Keratinocyte (primary cell): Measurements from ENCODE around the gene FYB1. TPM values are rescaled to one million over a fixed set of nuclear protein-coding genes. Genes with fewer than 3 reads are reported as not detected.

Source experiments
- DNase-seq: peaks from one replicate; pipeline ENCODE4 v3.0.0-alpha.2; 2011; ENCODE audit warnings: low read depth, missing footprints, low spot score
- FAIRE-seq: peaks from 2 replicates; lab custom pipeline; 2011; peaks lifted over from hg19 to GRCh38; lab: Jason Lieb, UNC
- H2AFZ ChIP-seq: 2 replicates; pipeline ENCODE4 v1.6.0; 2012; ENCODE audit warnings: low read length, control low read depth, inconsistent platforms; ENCODE audit not compliant: control insufficient read depth
- H3K27ac ChIP-seq: 2 replicates; pipeline ENCODE4 v1.5.1; 2011; ENCODE audit warnings: low read length; ENCODE audit not compliant: control insufficient read depth, insufficient read depth
- H3K27me3 ChIP-seq: 3 replicates; pipeline ENCODE4 v1.6.0; 2011; ENCODE audit warnings: low read length; ENCODE audit not compliant: control insufficient read depth, insufficient read depth; ENCODE audit errors: extremely low read depth
- H3K36me3 ChIP-seq, 2 experiments: 2 replicates in 1 of 2; 3 replicates in 1 of 2; pipeline ENCODE4 v1.5.1; 2011; ENCODE audit warnings: low read length in 2 of 2, mild to moderate bottlenecking in 1 of 2; ENCODE audit not compliant: control insufficient read depth in 2 of 2, insufficient read depth in 2 of 2; ENCODE audit errors: extremely low read depth in 1 of 2
- H3K4me1 ChIP-seq: 3 replicates; pipeline ENCODE4 v1.5.1; 2011; ENCODE audit warnings: low read length; ENCODE audit not compliant: control insufficient read depth, insufficient read depth; ENCODE audit errors: extremely low read depth
- H3K4me2 ChIP-seq: 3 replicates; pipeline ENCODE4 v1.6.0; 2011; ENCODE audit warnings: low read depth, low read length; ENCODE audit not compliant: control insufficient read depth, insufficient read depth; ENCODE audit errors: extremely low read depth
- H3K4me3 ChIP-seq, 3 experiments: fragments of 200-600 bp in 1 of 3; sonication (generic) in 1 of 3; 2 replicates in 2 of 3; 3 replicates in 1 of 3; pipeline ENCODE4 v1.5.1; 2011 to 2016; ENCODE audit warnings: low read length in 3 of 3, mild to moderate bottlenecking in 3 of 3, control low read depth in 2 of 3, inconsistent platforms in 1 of 3, low read depth in 1 of 3, mixed read lengths in 1 of 3, mixed run types in 1 of 3, moderate library complexity in 1 of 3; ENCODE audit not compliant: control insufficient read depth in 2 of 3, insufficient read depth in 2 of 3; ENCODE audit errors: extremely low read depth in 1 of 3
- H3K79me2 ChIP-seq: 2 replicates; pipeline ENCODE4 v1.6.0; 2012; ENCODE audit warnings: low read length; ENCODE audit not compliant: control insufficient read depth, insufficient read depth
- H3K9ac ChIP-seq: 3 replicates; pipeline ENCODE4 v1.6.0; 2011; ENCODE audit warnings: low read length; ENCODE audit not compliant: control insufficient read depth, insufficient read depth; ENCODE audit errors: extremely low read depth
- H3K9me1 ChIP-seq: 3 replicates; pipeline ENCODE4 v1.6.0; 2011; ENCODE audit warnings: low read length; ENCODE audit not compliant: control insufficient read depth, insufficient read depth; ENCODE audit errors: extremely low read depth
- H3K9me3 ChIP-seq: 2 replicates; pipeline ENCODE4 v1.5.1; 2012; ENCODE audit warnings: low read depth, low read length; ENCODE audit not compliant: control insufficient read depth
- H4K20me1 ChIP-seq: 3 replicates; pipeline ENCODE4 v1.6.0; 2011; ENCODE audit warnings: low read length; ENCODE audit not compliant: control insufficient read depth, insufficient read depth; ENCODE audit errors: extremely low read depth
- CTCF ChIP-seq, 3 experiments: IDR thresholded peaks in 1 of 3; conservative IDR thresholded peaks in 1 of 3; optimal IDR thresholded peaks in 1 of 3; 2 replicates in 2 of 3; 3 replicates in 1 of 3; pipeline versions ENCODE3 to v1.5.1; 2011; ENCODE audit warnings: low read length in 3 of 3, mild to moderate bottlenecking in 3 of 3, moderate library complexity in 2 of 3, control low read depth in 1 of 3, inconsistent platforms in 1 of 3; ENCODE audit not compliant: insufficient read depth in 2 of 3; ENCODE audit errors: extremely low read depth in 1 of 3
- EZH2 ChIP-seq: IDR thresholded peaks from one replicate; pipeline ENCODE4 v1.6.1; 2012; ENCODE audit warnings: inconsistent platforms, mild to moderate bottlenecking, low read length, moderate library complexity
- dilution Hi-C: fragments of 300-500 bp; cut with MboI; formaldehyde crosslinking; loops from one replicate; pipeline ENCODE4 v1.7.0; 2020; ENCODE audit warnings: low sequenced_read_pairs; ENCODE audit not compliant: extremely low pct_ligation_motif_present
- polyA plus RNA-seq, 5 experiments: library from polyadenylated mRNA; depleted of rRNA in 3 of 5; stranded (reverse) in 3 of 5; stranded (forward) in 1 of 5; unstranded in 1 of 5; fragments of >200 nt; gene quantifications; 1 replicate in 1 of 5; 2 replicates in 3 of 5; 3 replicates in 1 of 5; pipeline versions ENCODE4 v1.2.1 to v1.2.3, GENCODE V29; 2011 to 2012; ENCODE audit warnings: missing spikeins in 2 of 5, low read depth in 1 of 5, low replicate concordance in 1 of 5

Gene FYB1
- polyA plus RNA-seq, 1 donor (not counting 4 experiments of a cell fraction or from before 2014, with no cell fraction given) = 0.29 TPM

- DNase-seq (no peak), FAIRE-seq (peak; percentile 44)
- H3K36me3 ChIP-seq = no peaks in the 10 kb centered on the region
- H3K9me1 ChIP-seq = no peaks in the 10 kb centered on the region
- H3K9ac ChIP-seq = no peak overlapping the region
- no peaks in the 10 kb centered on the region for H3K27me3 ChIP-seq
- no peaks in the 10 kb centered on the region for H3K4me1 ChIP-seq
- TF ChIP-seq EZH2 (no peak), CTCF (optimal IDR thresholded peaks at IDR 0.05 in 1 of 3, IDR thresholded peaks at IDR 0.05 in 1 of 3, conservative IDR thresholded peaks at IDR 0.05 in 1 of 3; ENCODE audit: extremely low read depth in 1 of 3, insufficient read depth in 2 of 3, low read length in 3 of 3) (no peak)
- no peak overlapping the region for H2AFZ ChIP-seq
- H3K4me2 ChIP-seq = no peak overlapping the region
- H3K4me3 ChIP-seq = no peak overlapping the region
- no peak overlapping the region for H3K27ac ChIP-seq
- no peaks in the 10 kb centered on the region for H3K79me2 ChIP-seq
- dilution Hi-C loops = no loop called here
- no peaks in the 10 kb centered on the region for H3K9me3 ChIP-seq
- no peaks in the 10 kb centered on the region for H4K20me1 ChIP-seq
Measured at GRCh38 chr5:39114155-39114554, 105.2 kb downstream of the FYB1 start.

- no peaks in the 10 kb centered on the region for H3K9me3 ChIP-seq
- FAIRE-seq (no peak), DNase-seq (no peak)
- H3K79me2 ChIP-seq = no peaks in the 10 kb centered on the region
- no peak overlapping the region for H2AFZ ChIP-seq
- no peak overlapping the region for H3K4me2 ChIP-seq
- no peak overlapping the region for H3K9ac ChIP-seq
- no peak overlapping the region for H3K4me3 ChIP-seq
- no peaks in the 10 kb centered on the region for H3K4me1 ChIP-seq
- H3K9me1 ChIP-seq = no peaks in the 10 kb centered on the region
- no peaks in the 10 kb centered on the region for H3K27me3 ChIP-seq
- no peak overlapping the region for H3K27ac ChIP-seq
- no peaks in the 10 kb centered on the region for H3K36me3 ChIP-seq
- TF ChIP-seq CTCF (optimal IDR thresholded peaks at IDR 0.05 in 1 of 3, IDR thresholded peaks at IDR 0.05 in 1 of 3, conservative IDR thresholded peaks at IDR 0.05 in 1 of 3; ENCODE audit: extremely low read depth in 1 of 3, insufficient read depth in 2 of 3, low read length in 3 of 3) (no peak), EZH2 (no peak)
- H4K20me1 ChIP-seq = no peaks in the 10 kb centered on the region
- dilution Hi-C loops = no loop called here
Measured at GRCh38 chr5:39113354-39113953, 105.9 kb downstream of the FYB1 start.
